K562 (cell line): ENCODE measurements around the gene AVPI1. TPM values are rescaled to one million over a fixed set of nuclear protein-coding genes. Genes with fewer than 3 reads are reported as not detected.

Source experiments
- ATAC-seq: fragments of 200-7000 bp; cut with Tn5 transposase; 3 replicates; pipeline ENCODE4 v1.9.1; 2020; ENCODE audit warnings: moderate library complexity
- BruUV-seq: library from RNA; stranded (reverse); fragments of 400-500 nt; replicated peaks from 2 replicates; lab custom pipeline; 2021; lab: Mats Ljungman, UMichigan
- CTCF ChIA-PET: fragments of 300-600 bp; formaldehyde crosslinking; extraction: SDS; loops from one replicate; lab custom pipeline; 2021; ENCODE audit warnings: low intra/inter-chr PET ratio; lab: Yijun Ruan, JAX
- POLR2A ChIA-PET: fragments of 300-600, 350-650 bp; sonication (Branson Sonifier 250); formaldehyde crosslinking; extraction: SDS; loops from one replicate; lab custom pipeline; 2021; ENCODE audit warnings: antibody characterized with exemption, inconsistent platforms; lab: Yijun Ruan, JAX
- DNase-seq, 4 experiments: peaks; one replicate each; pipeline versions ENCODE4 v3.0.0 to v3.0.0-alpha.2; 2011 to 2018; ENCODE audit warnings: low spot score in 3 of 4, mixed read lengths in 3 of 4; ENCODE audit errors: extremely low read depth in 1 of 4
- FAIRE-seq: peaks from 2 replicates; lab custom pipeline; 2011; peaks lifted over from hg19 to GRCh38; lab: Jason Lieb, UNC
- H2AFZ ChIP-seq: 2 replicates; pipeline ENCODE4 v1.6.0; 2011; ENCODE audit warnings: low read depth, low read length, control low read depth, inconsistent platforms
- H3K27ac ChIP-seq: fragments of 200-600 bp; 3 replicates; pipeline ENCODE4 v1.8.0; 2011; ENCODE audit warnings: low read depth, mild to moderate bottlenecking, control low read depth, inconsistent platforms, low read length, moderate library complexity, mixed read lengths; ENCODE audit errors: extremely low read depth
- H3K27me3 ChIP-seq, 2 experiments: fragments of 300-600 bp in 1 of 2; 2 replicates in 1 of 2; 3 replicates in 1 of 2; pipeline versions ENCODE4 v1.6.0 to v1.8.0; 2011; ENCODE audit warnings: inconsistent platforms in 2 of 2, low read length in 2 of 2, mild to moderate bottlenecking in 1 of 2, mixed read lengths in 1 of 2, moderate library complexity in 1 of 2; ENCODE audit not compliant: control insufficient read depth in 2 of 2, insufficient read depth in 2 of 2
- H3K36me3 ChIP-seq: fragments of 300-600 bp; 3 replicates; pipeline ENCODE4 v1.8.0; 2011; ENCODE audit warnings: mild to moderate bottlenecking, low read length, inconsistent platforms; ENCODE audit not compliant: control insufficient read depth, insufficient read depth
- H3K4me1 ChIP-seq, 2 experiments: fragments of 200-600 bp in 1 of 2; replicated peaks in 1 of 2; 2 replicates in 1 of 2; 3 replicates in 1 of 2; pipeline versions ENCODE4 v1.5.1 to v1.8.0; 2011; ENCODE audit warnings: inconsistent platforms in 2 of 2, low read length in 2 of 2, mild to moderate bottlenecking in 1 of 2, mixed read lengths in 1 of 2, moderate library complexity in 1 of 2; ENCODE audit not compliant: control insufficient read depth in 2 of 2, insufficient read depth in 2 of 2
- H3K4me2 ChIP-seq: 2 replicates; pipeline ENCODE4 v1.6.1; 2011; ENCODE audit warnings: low read length, control low read depth, inconsistent platforms, mixed read lengths; ENCODE audit not compliant: insufficient read depth
- H3K4me3 ChIP-seq: fragments of 200-600 bp; sonication (generic), shearing (Covaris generic); 2 replicates; pipeline ENCODE4 v1.5.1; 2016; ENCODE audit warnings: control low read depth, inconsistent platforms
- H3K79me2 ChIP-seq: fragments of 200-600 bp; 3 replicates; pipeline ENCODE4 v1.8.0; 2011; ENCODE audit warnings: low read length, inconsistent platforms; ENCODE audit not compliant: control insufficient read depth, insufficient read depth
- H3K9ac ChIP-seq, 2 experiments: 2 replicates each; pipeline versions ENCODE4 v1.6.0 to v1.6.1; 2011; ENCODE audit warnings: low read depth in 2 of 2, low read length in 2 of 2, control low read depth in 1 of 2, inconsistent platforms in 1 of 2, mild to moderate bottlenecking in 1 of 2, mixed read lengths in 1 of 2; ENCODE audit not compliant: insufficient read depth in 1 of 2
- H3K9me1 ChIP-seq: one replicate; pipeline ENCODE4 v1.6.0; 2011; ENCODE audit warnings: inconsistent platforms, mild to moderate bottlenecking, low read length, moderate library complexity; ENCODE audit not compliant: control insufficient read depth, insufficient read depth
- H3K9me3 ChIP-seq: replicated peaks from 2 replicates; pipeline ENCODE4 v1.5.1; 2011; ENCODE audit warnings: low read depth, low read length, inconsistent platforms; ENCODE audit not compliant: control insufficient read depth, insufficient read depth
- H4K20me1 ChIP-seq: replicated peaks from 2 replicates; pipeline ENCODE4 v1.6.1; 2011; ENCODE audit warnings: low read length, inconsistent platforms, mixed read lengths; ENCODE audit not compliant: control insufficient read depth, insufficient read depth
- BACH1 ChIP-seq: fragments of 200-800 bp; sonication (Bioruptor generic); IDR thresholded peaks from 2 replicates; pipeline ENCODE4 v1.6.1; 2016; ENCODE audit warnings: missing genetic modification characterization, missing compliant biosample characterization
- C11orf30 ChIP-seq: fragments of 450-650 bp; IDR thresholded peaks from 2 replicates; pipeline ENCODE4 v1.6.1; 2016; ENCODE audit warnings: low read depth, mild to moderate bottlenecking
- EZH2 ChIP-seq: IDR thresholded peaks from 2 replicates; pipeline ENCODE4 v1.6.1; 2012; ENCODE audit warnings: low read depth, mild to moderate bottlenecking, inconsistent platforms, low read length, borderline replicate concordance
- GABPB1 ChIP-seq: sonication (generic); formaldehyde crosslinking; IDR thresholded peaks from 2 replicates; pipeline ENCODE4 v1.8.0; 2022; ENCODE audit warnings: mild to moderate bottlenecking, missing genetic modification reagents
- ILF3 ChIP-seq: fragments of 450-650 bp; IDR thresholded peaks from 2 replicates; pipeline ENCODE4 v1.6.1; 2018; ENCODE audit warnings: antibody characterized with exemption, mild to moderate bottlenecking, moderate library complexity, borderline replicate concordance
- KLF16 ChIP-seq: IDR thresholded peaks from 2 replicates; pipeline ENCODE4 v1.6.1; 2016; ENCODE audit warnings: antibody characterized with exemption
- MBD2 ChIP-seq: sonication (generic); IDR thresholded peaks from 2 replicates; pipeline ENCODE4 v1.6.1; 2016; ENCODE audit warnings: low read depth, borderline replicate concordance
- MCM2 ChIP-seq: fragments of 450-650 bp; IDR thresholded peaks from 2 replicates; pipeline ENCODE4 v1.6.1; 2017; ENCODE audit warnings: low read depth, mild to moderate bottlenecking
- NFXL1 ChIP-seq: fragments of 450-650 bp; formaldehyde crosslinking; IDR thresholded peaks from 2 replicates; pipeline ENCODE4 v1.4.0; 2021; ENCODE audit warnings: mild to moderate bottlenecking
- RBFOX2 ChIP-seq: fragments of 200-400 bp; formaldehyde crosslinking; IDR thresholded peaks from 2 replicates; pipeline ENCODE4 v1.6.1; 2017; ENCODE audit warnings: low read depth, mild to moderate bottlenecking, low read length, moderate library complexity
- SLC30A9 ChIP-seq: fragments of 250-450 bp; sonication (Bioruptor Pico); IDR thresholded peaks from 2 replicates; pipeline ENCODE4 v1.8.0; 2022; ENCODE audit warnings: mild to moderate bottlenecking, moderate library complexity
- SNIP1 ChIP-seq: fragments of 450-650 bp; IDR thresholded peaks from 2 replicates; pipeline ENCODE4 v1.7.1; 2017; ENCODE audit warnings: low read depth, mild to moderate bottlenecking
- SPI1 ChIP-seq: IDR thresholded peaks from 2 replicates; pipeline ENCODE4 v1.6.1; 2011; ENCODE audit warnings: low read depth, low read length, control low read depth, borderline replicate concordance
- ZBTB7A ChIP-seq: IDR thresholded peaks from 2 replicates; pipeline ENCODE4 v1.6.1; 2011; ENCODE audit warnings: low read depth, mild to moderate bottlenecking, low read length, moderate library complexity, borderline replicate concordance; ENCODE audit not compliant: control insufficient read depth
- ZKSCAN8 ChIP-seq: fragments of 200-800 bp; sonication (Bioruptor generic); IDR thresholded peaks from 2 replicates; pipeline ENCODE4 v1.6.1; 2016; ENCODE audit warnings: missing genetic modification characterization, missing compliant biosample characterization
- ZNF12 ChIP-seq: sonication (generic); formaldehyde crosslinking; IDR thresholded peaks from 2 replicates; pipeline ENCODE4 v1.4.0; 2020; ENCODE audit warnings: mild to moderate bottlenecking, missing genetic modification reagents
- ZNF239 ChIP-seq: fragments of 250-450 bp; sonication (Bioruptor Pico); IDR thresholded peaks from 2 replicates; pipeline ENCODE4 v1.4.0; 2020; ENCODE audit warnings: mild to moderate bottlenecking
- ZSCAN32 ChIP-seq: fragments of 450-650 bp; formaldehyde crosslinking; IDR thresholded peaks from 2 replicates; pipeline ENCODE4 v1.4.0; 2020; ENCODE audit warnings: mild to moderate bottlenecking, moderate library complexity
- WGBS: fragments of 100-300 bp; shearing (Covaris generic); methylation state at CpG from one replicate; pipeline ENCODE4 v1.1.6; 2016; ENCODE audit warnings: low coverage, mixed read lengths; ENCODE audit not compliant: insufficient coverage; ENCODE audit errors: missing lambda C conversion rate; 5-methylcytosine and 5-hydroxymethylcytosine counted together
- in situ Hi-C: fragments of 300-500 bp; cut with MboI; formaldehyde crosslinking; loops from 4 replicates; pipeline ENCODE4 v1.15.0; 2018; ENCODE audit warnings: inconsistent platforms, mixed read lengths
- intact Hi-C: fragments of 100-400 bp; cut with micrococcal nuclease; formaldehyde crosslinking; loops from 2 replicates; pipeline ENCODE4 v1.14.2; 2022
- polyA plus RNA-seq, 8 experiments: library from polyadenylated mRNA; depleted of rRNA in 4 of 8; stranded (reverse) in 5 of 8; unstranded in 3 of 8; fragments of >200 nt; fragmentation: Nextera tagmentation in 2 of 8; fragmentation: Illumina TruSeq in 1 of 8; extraction: Ambion mirVana in 2 of 8; extraction: Trizol in 1 of 8; gene quantifications; 2 replicates each; pipeline versions ENCODE4 v1.2.1 to v1.2.3, GENCODE V29; 2011 to 2014; ENCODE audit warnings: inconsistent platforms in 1 of 8, missing spikeins in 1 of 8
- total RNA-seq, 7 experiments: library from RNA; depleted of rRNA in 6 of 7; stranded (reverse); fragments of >200 nt in 6 of 7; fragmentation: Illumina TruSeq in 2 of 7; extraction: Trizol in 2 of 7; gene quantifications; 2 replicates each; pipeline versions ENCODE4 v1.2.1 to v1.2.3, GENCODE V29; 2011 to 2021; ENCODE audit warnings: low replicate concordance in 1 of 7
- TF ChIP-seq, protein P1 (sequence below), 2 experiments: fragments of 250-450 bp in 1 of 2; fragments of 450-650 bp in 1 of 2; sonication (Bioruptor Pico) in 1 of 2; IDR thresholded peaks; 2 replicates each; pipeline versions ENCODE4 v1.6.1 to v1.8.0; 2016 to 2021; ENCODE audit warnings: mild to moderate bottlenecking in 2 of 2, moderate library complexity in 2 of 2, missing compliant biosample characterization in 1 of 2, missing genetic modification characterization in 1 of 2
- TF ChIP-seq, protein P2 (sequence below): sonication (generic); formaldehyde crosslinking; IDR thresholded peaks from 2 replicates; pipeline ENCODE4 v1.8.1; 2023; ENCODE audit warnings: mild to moderate bottlenecking, missing genetic modification reagents

AVPI1 gene
- total and polyA plus RNA-seq, 9 of the 15 experiments (the other 6 are each of a cell fraction or from before 2014, with no cell fraction given), result 0.90 to 10.4 (median 7.4) TPM

DNA sequence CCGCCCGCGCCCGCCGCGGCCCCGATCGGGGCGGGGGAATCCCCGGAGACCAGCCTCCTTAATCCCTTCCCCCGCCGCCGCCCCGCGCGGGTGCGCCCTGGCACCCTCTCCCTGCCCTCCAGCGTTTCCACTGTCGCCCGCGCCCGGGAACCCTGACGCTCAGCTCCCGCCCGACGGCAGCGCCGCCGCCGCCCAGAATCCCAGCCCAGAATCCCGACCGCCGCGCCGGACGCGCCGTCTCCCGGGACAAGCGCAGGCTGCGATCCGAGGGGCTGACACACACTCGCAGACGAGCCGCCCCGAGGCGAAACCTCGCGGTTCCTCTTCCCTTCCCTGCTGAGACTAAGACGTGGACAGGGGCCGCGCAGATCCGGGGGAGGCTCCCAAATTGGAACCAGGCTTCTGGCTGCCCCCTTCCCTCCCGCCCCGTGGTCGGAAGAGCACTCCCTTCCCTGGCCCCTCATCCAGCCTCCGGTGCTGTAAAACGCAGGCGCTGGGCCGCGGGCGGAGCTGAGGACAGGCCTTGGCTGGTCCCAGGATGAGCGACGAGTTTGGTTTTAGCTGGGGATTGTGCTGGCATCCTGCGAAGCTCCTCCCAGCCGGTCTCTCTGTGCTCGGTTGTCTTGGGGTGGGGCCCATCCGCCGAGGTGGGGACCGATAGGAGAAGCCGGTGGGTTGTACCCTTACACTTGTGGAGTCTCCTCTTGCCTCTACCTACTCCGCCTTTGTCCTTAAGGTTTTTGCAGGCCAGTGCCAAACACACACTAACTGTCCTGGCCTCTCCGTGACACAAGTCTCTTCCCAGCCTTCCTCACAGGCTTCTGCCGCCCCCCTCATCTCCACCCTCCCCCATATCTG is 27.6 kb upstream of the AVPI1 start:
- intact Hi-C loops, result no loop called here
- ATAC-seq, result peak; percentile 62
- Histone ChIP-seq H3K4me3 (peak overlapping the region; percentile 38), H3K9me3 (no peaks in the 10 kb centered on the region), H2AFZ (peak overlapping the region; percentile 91), H3K4me2 (peak overlapping the region; percentile 71), H3K4me1 (peaks cover 17 to 51% of the 10 kb centered on the region in 2 experiments; a peak in 4 of 5 replicates), H3K27ac (peak overlapping the region; percentile 62; the same call in 1 of the 3 replicates), H4K20me1 (no peaks in the 10 kb centered on the region), H3K9me1 (no peaks in the 10 kb centered on the region), H3K79me2 (no peaks in the 10 kb centered on the region; the same call in 2 of the 3 replicates), H3K27me3 (no peaks in the 10 kb centered on the region), H3K36me3 (no peaks in the 10 kb centered on the region), H3K9ac (peak overlapping the region; percentile 49 to 92)
- POLR2A ChIA-PET, result interaction anchor here (0.5 to 1.6 kb wide), 6 partner anchors 9 to 329 kb away, joined by 3 to 7 read pairs (median 3); partner anchors contain the start of gene GOLGA7B
- CTCF ChIA-PET, result no interaction called here
- FAIRE-seq, result no peak
- 36% methylated on average over 13 of the region's 74 CpGs for WGBS
- no TSS peak for BruUV-seq
- in situ Hi-C loops, result no loop called here
- peak; percentile 29 to 35 (median 32) for DNase-seq
- TF ChIP-seq RBFOX2 (peak; percentile 62), GABPB1 (CRISPR knock-in tag) (0 out of 2 replicates have a peak, but pooled peaks have one; percentile 20), ZNF239 (CRISPR knock-in tag) (no peak), MCM2 (no peak), ILF3 (no peak), SPI1 (no peak; the same call in 1 of the 2 replicates), SNIP1 (no peak), NFXL1 (no peak), EZH2 (no peak), ZKSCAN8 (no peak), ZNF12 (CRISPR knock-in tag) (0 out of 2 replicates have a peak, but pooled peaks have one; percentile 8), C11orf30 (no peak), ZSCAN32 (no peak), BACH1 (tag) (no peak), ZBTB7A (no peak), KLF16 (no peak), MBD2 (no peak), SLC30A9 (no peak)
- TF ChIP-seq, protein P1, sequence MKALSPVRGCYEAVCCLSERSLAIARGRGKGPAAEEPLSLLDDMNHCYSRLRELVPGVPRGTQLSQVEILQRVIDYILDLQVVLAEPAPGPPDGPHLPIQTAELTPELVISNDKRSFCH (CRISPR knock-in tag; IDR thresholded peaks at IDR 0.05), result no peak
- TF ChIP-seq, protein P1 (tag; IDR thresholded peaks at IDR 0.05), result 0 out of 2 replicates have a peak, but pooled peaks have one; percentile 10
- TF ChIP-seq, protein P2, sequence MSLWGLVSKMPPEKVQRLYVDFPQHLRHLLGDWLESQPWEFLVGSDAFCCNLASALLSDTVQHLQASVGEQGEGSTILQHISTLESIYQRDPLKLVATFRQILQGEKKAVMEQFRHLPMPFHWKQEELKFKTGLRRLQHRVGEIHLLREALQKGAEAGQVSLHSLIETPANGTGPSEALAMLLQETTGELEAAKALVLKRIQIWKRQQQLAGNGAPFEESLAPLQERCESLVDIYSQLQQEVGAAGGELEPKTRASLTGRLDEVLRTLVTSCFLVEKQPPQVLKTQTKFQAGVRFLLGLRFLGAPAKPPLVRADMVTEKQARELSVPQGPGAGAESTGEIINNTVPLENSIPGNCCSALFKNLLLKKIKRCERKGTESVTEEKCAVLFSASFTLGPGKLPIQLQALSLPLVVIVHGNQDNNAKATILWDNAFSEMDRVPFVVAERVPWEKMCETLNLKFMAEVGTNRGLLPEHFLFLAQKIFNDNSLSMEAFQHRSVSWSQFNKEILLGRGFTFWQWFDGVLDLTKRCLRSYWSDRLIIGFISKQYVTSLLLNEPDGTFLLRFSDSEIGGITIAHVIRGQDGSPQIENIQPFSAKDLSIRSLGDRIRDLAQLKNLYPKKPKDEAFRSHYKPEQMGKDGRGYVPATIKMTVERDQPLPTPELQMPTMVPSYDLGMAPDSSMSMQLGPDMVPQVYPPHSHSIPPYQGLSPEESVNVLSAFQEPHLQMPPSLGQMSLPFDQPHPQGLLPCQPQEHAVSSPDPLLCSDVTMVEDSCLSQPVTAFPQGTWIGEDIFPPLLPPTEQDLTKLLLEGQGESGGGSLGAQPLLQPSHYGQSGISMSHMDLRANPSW (CRISPR knock-in tag), result no peak
